Limb (tissue), 2 donors: ENCODE results near the gene NEB.
A peak's percentile ranks its signal among the peaks of the same experiment; 100 is the strongest.
"Not testable (repeated sequence)": the region's sequence is repeated elsewhere in the genome, so short reads cannot be mapped to it uniquely, and the experiment has no call there.

Experiments
- DNase-seq, 2 donors: peaks; one replicate each; pipeline ENCODE4 v3.0.0-alpha.2; 2016; ENCODE audit errors: extremely low spot score in 2 of 2

Gene NEB

DNA sequence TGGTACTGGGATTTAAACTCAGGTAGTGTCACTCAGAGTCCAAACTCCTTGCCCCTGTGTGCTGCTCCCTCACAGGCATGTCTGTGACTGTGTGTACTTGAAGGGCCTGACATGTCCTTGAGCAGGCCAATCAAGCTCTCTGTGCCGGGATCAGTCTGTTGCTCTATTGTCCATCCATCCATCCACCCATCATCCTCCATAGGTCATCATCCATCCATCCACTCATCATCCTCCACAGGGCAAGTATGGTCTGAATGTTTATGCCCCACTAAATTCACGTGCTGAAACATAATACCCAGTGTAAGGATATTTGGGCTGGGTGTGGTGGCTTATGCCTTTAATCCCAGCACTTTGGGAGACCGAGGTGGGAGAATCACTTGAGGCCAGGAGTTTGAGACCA, 24.5 kb upstream of the NEB start:
- DNase-seq, result no peak

GRCh38 chr2:151757861-151758260, 23.6 kb upstream of the NEB start:
- no peak for DNase-seq

DNA sequence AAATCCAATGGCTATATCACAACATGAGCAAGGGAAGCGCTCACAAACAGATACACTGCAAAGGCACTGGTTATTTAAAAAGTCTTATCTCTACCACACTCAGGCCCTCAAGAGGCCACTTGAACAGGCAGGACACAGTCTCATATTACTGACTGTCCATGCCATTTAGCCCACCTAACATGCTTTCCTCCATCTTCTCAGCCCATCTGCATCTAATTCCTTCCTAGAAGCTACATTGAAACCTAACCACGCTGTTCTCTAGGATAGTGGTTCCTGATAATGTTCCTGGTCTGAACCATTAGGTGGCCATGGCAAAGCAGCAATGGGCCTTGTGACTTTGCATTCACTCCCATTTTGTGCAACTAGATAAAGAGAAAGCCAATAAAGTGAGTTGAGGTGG, 22.5 kb upstream of the NEB start:
- no peak for DNase-seq

DNA sequence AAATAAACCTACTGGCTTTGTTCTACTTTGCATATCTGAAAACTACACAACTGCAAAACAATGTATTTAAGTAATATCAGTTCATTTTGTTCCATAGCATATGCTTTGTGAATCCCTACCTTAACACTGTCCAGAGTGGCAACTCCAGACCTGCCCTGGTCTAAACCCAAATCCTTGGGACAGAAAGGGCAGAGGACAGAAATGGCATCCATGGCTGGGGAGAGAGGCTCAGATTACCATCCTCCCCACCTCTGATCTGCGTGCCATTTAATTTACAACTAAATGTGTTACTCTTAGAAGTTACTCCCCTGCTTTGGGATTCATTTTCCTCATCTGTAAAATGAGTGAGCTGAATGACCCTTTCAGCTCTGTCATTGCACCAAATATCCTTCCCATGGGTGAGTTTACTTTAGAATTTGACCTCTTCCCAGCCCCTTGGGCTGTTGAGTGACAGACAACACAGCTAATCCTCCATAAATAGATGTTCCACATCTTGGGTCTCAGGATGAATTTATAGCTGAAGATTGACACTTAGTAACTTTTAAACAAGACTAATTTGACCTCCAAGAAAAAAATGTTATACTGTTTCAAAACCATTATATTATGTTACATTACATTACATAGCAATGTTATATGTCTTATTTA, 20.1 kb upstream of the NEB start:
- no peak for DNase-seq

DNA sequence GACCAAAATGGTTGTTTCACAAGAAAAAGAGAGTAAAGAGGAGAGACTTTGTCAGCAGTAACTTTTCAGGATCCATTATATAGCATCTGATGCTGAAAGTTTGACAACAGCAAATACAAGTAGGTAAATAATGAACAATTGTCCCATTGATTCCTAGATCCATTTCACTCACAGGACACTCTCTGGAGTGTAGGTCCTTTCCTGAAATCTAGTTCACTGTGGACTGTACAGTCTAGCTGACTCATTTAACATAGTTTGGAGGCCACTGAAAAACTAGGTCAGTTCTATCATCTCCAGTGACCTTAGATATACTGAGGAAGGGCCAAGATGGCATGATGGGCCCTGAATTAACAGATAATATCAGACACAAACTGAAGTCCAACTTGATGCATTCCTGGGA, 19.3 kb upstream of the NEB start:
- DNase-seq, result no peak

DNA sequence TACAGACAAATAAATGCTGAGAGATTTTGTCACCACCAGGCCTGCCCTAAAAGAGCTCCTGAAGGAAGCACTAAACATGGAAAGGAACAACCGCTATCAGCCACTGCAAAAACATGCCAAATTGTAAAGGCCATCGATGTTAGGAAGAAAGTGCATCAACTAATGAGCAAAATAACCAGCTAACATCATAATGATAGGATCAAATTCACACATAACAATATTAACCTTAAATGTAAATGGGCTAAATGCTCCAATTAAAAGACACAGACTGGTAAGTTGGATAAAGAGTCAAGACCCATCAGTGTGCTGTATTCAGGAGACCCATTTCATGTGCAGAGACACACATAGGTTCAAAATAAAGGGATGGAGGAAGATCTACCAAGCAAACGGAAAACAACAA, 11.0 kb upstream of the NEB start:
- not testable (repeated sequence) for DNase-seq

DNA sequence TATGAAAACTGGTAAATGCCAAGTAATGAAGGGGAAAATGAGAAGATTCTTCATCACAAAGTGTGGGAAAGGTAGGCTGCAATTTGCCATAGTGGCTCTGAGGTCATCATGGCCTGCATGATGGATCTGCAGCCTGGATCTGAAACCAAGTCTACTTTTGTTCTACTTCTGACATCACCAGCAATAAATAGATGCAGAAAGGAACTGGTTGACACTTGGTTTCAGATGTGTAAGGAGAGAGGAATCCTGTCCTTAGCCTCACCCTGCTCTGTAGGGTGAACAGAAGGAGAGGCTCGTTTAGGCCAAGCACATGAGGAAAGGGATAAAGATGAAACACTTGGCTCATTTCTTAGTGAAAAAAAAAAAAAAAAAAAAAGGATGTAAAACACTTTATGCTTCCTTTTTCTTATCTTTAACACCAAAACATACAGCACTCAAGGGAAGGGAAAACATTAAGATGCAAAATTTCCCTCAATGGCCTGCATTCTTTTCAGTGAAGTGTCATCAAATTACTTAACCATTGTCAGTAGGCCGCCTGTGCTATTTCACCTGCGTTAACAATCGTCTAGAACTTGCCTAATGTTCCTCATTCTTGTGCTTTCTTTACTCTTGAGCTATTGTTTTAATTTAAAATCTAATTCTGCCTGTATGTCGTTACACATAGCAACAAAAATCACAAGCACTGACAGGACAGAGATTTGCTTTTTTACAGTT, 3.9 kb downstream of the NEB start:
- DNase-seq, result peak in 1 of 2 donors; percentile 18

GRCh38 chr2:151729837-151730236, 4.4 kb downstream of the NEB start:
- DNase-seq, result no peak

- DNase-seq, result no peak
These were observed 4.9 kb downstream of the NEB start for GRCh38 chr2:151729415-151729811.

GRCh38 chr2:151728804-151729414, 5.4 kb downstream of the NEB start:
- DNase-seq, result no peak

- no peak for DNase-seq
These were observed 6.4 kb downstream of the NEB start for GRCh38 chr2:151727593-151728552.

- DNase-seq, result no peak
These were observed 13.1 kb downstream of the NEB start for GRCh38 chr2:151721161-151721560.

DNA sequence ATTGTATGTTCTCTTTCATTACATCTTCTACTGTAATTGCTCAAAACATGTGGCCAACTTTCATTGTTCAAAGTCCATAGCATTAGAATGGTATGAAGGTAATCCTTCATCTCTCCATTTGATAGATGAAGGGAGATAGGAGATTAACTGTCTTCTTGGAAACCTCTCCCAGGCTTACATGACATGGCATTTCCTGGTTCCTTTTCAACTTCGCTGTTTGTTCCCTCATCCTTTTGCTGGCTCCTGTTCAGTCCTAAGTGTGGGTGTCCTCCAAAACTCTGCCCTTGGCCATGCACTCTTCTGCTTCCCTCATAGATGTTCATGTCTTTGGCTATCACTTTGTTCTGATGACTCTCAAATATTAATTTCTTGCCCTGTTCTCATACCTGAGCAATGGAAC, 13.8 kb downstream of the NEB start:
- DNase-seq, result no peak

DNA sequence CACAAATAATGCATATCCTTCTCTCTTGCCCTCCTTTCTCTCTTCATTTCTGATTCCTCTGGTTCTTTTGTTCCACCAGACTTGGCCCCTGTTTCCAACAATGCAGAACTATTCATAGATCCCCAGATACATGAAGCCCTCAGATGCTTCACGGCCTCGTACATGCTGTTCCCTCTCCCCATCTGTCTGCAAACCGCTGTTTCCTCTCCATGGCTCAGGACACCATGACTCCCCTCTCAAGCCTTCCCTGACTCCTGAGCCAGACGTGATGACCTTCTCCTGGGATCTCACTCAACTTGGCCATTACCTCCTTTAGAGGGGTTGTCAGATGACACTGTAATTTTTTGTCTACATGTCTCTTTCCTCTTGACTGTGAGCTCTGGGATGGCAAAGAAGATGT, 15.5 kb downstream of the NEB start:
- DNase-seq, result no peak

GRCh38 chr2:151718247-151718646, 16.0 kb downstream of the NEB start:
- no peak for DNase-seq

- DNase-seq, result no peak
These were observed 17.6 kb downstream of the NEB start for GRCh38 chr2:151716721-151717120.

DNA sequence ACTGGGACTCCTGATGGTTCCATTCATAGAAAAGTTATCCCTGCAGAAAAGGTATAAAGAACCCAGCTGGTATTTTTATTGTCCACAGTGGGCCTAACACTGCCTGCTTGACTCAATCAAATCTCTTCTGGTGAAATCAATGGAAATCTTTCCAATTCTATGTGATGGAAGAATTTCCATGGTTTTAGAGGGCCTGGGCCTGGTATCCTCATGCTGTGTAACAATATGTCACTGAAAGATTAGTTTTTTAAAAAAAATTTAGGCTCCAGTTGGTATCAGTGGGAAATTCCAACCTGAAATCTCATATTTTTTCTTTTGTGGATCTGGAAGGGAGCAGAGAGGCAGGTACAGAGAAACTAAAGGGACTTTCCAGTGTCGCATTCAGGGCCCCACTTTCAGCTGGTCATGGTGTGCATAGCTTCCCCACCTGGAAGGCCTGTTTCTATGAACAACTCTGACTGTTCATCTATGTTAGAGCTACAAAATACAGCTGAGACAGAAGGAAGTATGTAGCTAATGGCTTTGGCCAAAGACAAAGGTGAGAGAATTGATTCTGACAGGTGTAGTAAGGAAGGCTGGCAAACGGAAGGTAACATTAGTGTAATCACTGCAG, 20.9 kb downstream of the NEB start:
- no peak for DNase-seq

- DNase-seq, result no peak
These were observed 23.3 kb downstream of the NEB start for GRCh38 chr2:151711025-151711424.

DNA sequence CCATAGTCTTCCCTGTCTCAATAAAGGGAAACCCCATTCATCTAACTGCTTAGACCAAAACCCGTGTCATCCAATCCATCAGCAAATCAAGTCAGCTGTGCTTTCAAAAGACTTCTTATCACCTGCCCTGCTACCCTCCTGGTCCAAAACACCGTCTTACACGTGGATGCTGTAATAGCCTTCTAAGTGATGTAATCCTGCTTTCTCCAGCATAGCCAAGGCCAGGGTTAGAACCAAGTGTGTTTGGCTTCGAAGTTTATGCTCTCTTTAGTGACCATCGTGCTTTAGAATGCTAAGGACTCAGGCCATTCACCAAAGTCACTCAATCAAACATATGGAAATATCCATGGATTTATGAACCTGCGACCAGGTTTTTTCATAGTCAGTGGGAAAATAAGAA, 25.5 kb downstream of the NEB start:
- DNase-seq, result no peak

GRCh38 chr2:151707857-151708256, 26.4 kb downstream of the NEB start:
- DNase-seq, result no peak

- not testable (repeated sequence) for DNase-seq
These were observed 29.8 kb downstream of the NEB start for GRCh38 chr2:151704480-151704961.
